Naive thymus-derived CD4-positive, alpha-beta T cell (primary cell): Measurements from ENCODE around the gene GEMIN7. TPM values are rescaled to one million over a fixed set of nuclear protein-coding genes. Genes with fewer than 3 reads are reported as not detected.

Source experiments
- ATAC-seq: fragments of 150-1000 bp; cut with Tn5 transposase; 2 replicates; pipeline ENCODE4 v1.10.0; 2021; ENCODE audit warnings: mild to moderate bottlenecking, moderate library complexity
- CTCF ChIA-PET: fragments of 350-600 bp; sonication (Branson Sonifier 250); formaldehyde crosslinking; loops from one replicate; lab custom pipeline; 2021; ENCODE audit warnings: antibody characterized with exemption; lab: Charles Lee
- POLR2A ChIA-PET: fragments of 350-600 bp; sonication (Branson Sonifier 250); formaldehyde crosslinking; loops from one replicate; lab custom pipeline; 2021; ENCODE audit warnings: antibody characterized with exemption, inconsistent platforms; lab: Charles Lee
- DNase-seq, 9 donors: peaks; one replicate each; pipeline versions ENCODE4 v3.0.0 to v3.0.0-alpha.2; 2020 to 2022; ENCODE audit warnings: mixed read lengths in 1 of 9
- H3K27ac ChIP-seq: one replicate; pipeline ENCODE4 v1.7.0; 2013; ENCODE audit warnings: mild to moderate bottlenecking, low read depth, low read length, moderate library complexity
- H3K27me3 ChIP-seq, 2 donors: one replicate each; pipeline ENCODE4 v1.7.0; 2013; ENCODE audit warnings: low read length in 2 of 2, mild to moderate bottlenecking in 2 of 2, moderate library complexity in 2 of 2; ENCODE audit not compliant: control insufficient read depth in 2 of 2, insufficient read depth in 2 of 2
- H3K36me3 ChIP-seq, 3 experiments: 1 replicate in 2 of 3; 2 replicates in 1 of 3; pipeline ENCODE4 v1.7.0; 2013; ENCODE audit warnings: low read length in 3 of 3, mild to moderate bottlenecking in 3 of 3, moderate library complexity in 1 of 3; ENCODE audit not compliant: insufficient read depth in 3 of 3, control insufficient read depth in 2 of 3
- H3K4me1 ChIP-seq, 2 donors: one replicate each; pipeline ENCODE4 v1.7.0; 2013; ENCODE audit warnings: low read length in 2 of 2, mild to moderate bottlenecking in 2 of 2, moderate library complexity in 1 of 2; ENCODE audit not compliant: control insufficient read depth in 2 of 2, insufficient read depth in 2 of 2
- H3K4me3 ChIP-seq: 2 replicates; pipeline ENCODE4 v1.7.0; 2013; ENCODE audit warnings: mild to moderate bottlenecking, low read length
- H3K9me3 ChIP-seq, 3 experiments: 1 replicate in 2 of 3; 2 replicates in 1 of 3; pipeline ENCODE4 v1.7.0; 2013; ENCODE audit warnings: low read length in 3 of 3; ENCODE audit not compliant: control insufficient read depth in 2 of 3
- H3K27ac Mint-ChIP-seq, 9 donors: one replicate each; pipeline ENCODE4 v1.8.0; 2020 to 2022; ENCODE audit warnings: mixed read lengths in 9 of 9, mild to moderate bottlenecking in 8 of 9, moderate library complexity in 5 of 9, inconsistent platforms in 2 of 9
- H3K27me3 Mint-ChIP-seq, 5 donors: one replicate each; pipeline ENCODE4 v1.8.0; 2021 to 2022; ENCODE audit warnings: mixed read lengths in 5 of 5, mild to moderate bottlenecking in 1 of 5
- H3K36me3 Mint-ChIP-seq, 5 donors: one replicate each; pipeline ENCODE4 v1.8.0; 2020 to 2022; ENCODE audit warnings: mixed read lengths in 5 of 5, mild to moderate bottlenecking in 3 of 5, inconsistent platforms in 1 of 5
- H3K4me1 Mint-ChIP-seq, 7 donors: one replicate each; pipeline ENCODE4 v1.8.0; 2020 to 2022; ENCODE audit warnings: mixed read lengths in 7 of 7, mild to moderate bottlenecking in 3 of 7, inconsistent platforms in 1 of 7
- H3K4me3 Mint-ChIP-seq, 10 donors: one replicate each; pipeline ENCODE4 v1.8.0; 2020 to 2022; ENCODE audit warnings: mild to moderate bottlenecking in 10 of 10, mixed read lengths in 10 of 10, moderate library complexity in 6 of 10, inconsistent platforms in 2 of 10
- H3K9me3 Mint-ChIP-seq, 11 donors: one replicate each; pipeline ENCODE4 v1.8.0; 2020 to 2022; ENCODE audit warnings: mixed read lengths in 11 of 11, mild to moderate bottlenecking in 4 of 11, inconsistent platforms in 1 of 11, moderate library complexity in 1 of 11
- intact Hi-C, 2 donors: fragments of 100-400 bp; cut with micrococcal nuclease; formaldehyde crosslinking; loops; one replicate each; pipeline ENCODE4 v1.15.1; 2023
- polyA plus RNA-seq, 2 donors: library from polyadenylated mRNA; unstranded; fragments of 300-500 nt; fragmentation: Illumina TruSeq; gene quantifications; one replicate each; pipeline ENCODE4 v1.2.3, GENCODE V29; 2021
- total RNA-seq, 6 experiments: library from RNA in 5 of 6; stranded (reverse) in 5 of 6; gene quantifications; 1 replicate in 5 of 6; 2 replicates in 1 of 6; pipeline ENCODE4 v1.2.3 and lab custom pipeline; 2021 to 2026

GEMIN7 gene
- total and polyA plus RNA-seq, 7 experiments from 2014 or later: 4.9 to 65.5 (median 18.7) TPM

DNA sequence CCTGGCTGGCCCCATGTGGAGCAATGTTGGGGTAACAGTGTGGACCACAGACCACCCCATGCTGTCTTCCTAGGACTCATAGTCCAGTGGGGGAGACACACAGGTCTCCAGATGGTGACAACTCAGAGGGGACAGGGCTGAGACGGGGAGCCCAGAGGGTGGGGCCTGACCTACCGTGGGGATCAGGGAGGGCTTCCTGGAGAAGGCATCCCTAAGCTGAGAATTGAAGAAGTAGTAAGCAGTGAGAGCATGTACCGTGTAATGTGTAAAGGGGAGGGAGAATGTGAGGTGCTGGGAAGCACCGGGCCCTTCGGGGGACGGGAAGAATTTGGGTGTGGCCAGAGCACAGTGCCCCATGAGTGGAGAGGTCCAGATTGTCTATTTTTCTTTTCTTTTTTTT lies 45.0 kb downstream of the GEMIN7 start:
- ATAC-seq: no peak

DNA sequence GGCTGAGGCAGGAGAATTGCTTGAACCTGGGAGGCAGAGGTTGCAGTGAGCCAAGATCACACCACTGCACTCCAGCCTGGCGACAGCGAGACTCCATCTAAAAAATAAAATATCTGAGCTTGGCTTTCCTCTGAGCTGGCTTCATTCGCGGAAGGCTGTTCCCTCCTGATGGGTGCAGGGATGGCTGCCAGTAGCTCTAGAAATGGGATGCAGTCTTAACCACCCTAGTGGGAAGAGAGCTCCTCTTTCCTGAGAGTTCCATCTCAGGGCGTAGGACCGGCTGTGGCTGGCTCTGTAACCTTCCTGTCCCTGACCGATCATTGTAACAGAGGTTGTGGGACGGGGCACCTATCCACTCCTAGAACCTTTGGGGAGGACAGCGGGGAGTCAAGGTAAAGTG lies 46.3 kb downstream of the GEMIN7 start:
- Mint-ChIP-seq H3K27me3 (no peaks in the 10 kb centered on the region), H3K4me3 (no peak overlapping the region), H3K4me1 (peaks cover 16 to 46% (median 31%) of the 10 kb centered on the region in 7 donors), H3K36me3 (no peaks in the 10 kb centered on the region), H3K27ac (no peak overlapping the region), H3K9me3 (no peaks in the 10 kb centered on the region)
- no peak for DNase-seq
- Histone ChIP-seq H3K36me3 (peaks cover 0 to 7% (median 0%) of the 10 kb centered on the region in 3 experiments), H3K4me1 (peaks cover 4 to 10% of the 10 kb centered on the region in 2 donors), H3K9me3 (no peaks in the 10 kb centered on the region), H3K4me3 (no peak overlapping the region), H3K27me3 (no peaks in the 10 kb centered on the region), H3K27ac (no peak overlapping the region)
- ChIA-PET CTCF (interaction anchor here (0.6 to 2.8 kb wide), 6 partner anchors 22 to 149 kb away, joined by 3 to 17 read pairs (median 3); no protein-coding TSS in a partner anchor), POLR2A (interaction anchor here (0.8 kb wide), 1 partner anchor 33 kb away, joined by 4 read pairs; the partner anchor contains the start of gene PPP1R37)
- no peak for ATAC-seq
- intact Hi-C loops: loop anchor here in 1 of 2 donors (5.0 kb wide), 1 partner anchor 33 kb away; the partner anchor contains the start of gene PPP1R37

More for the DNA sequence above, 45.0 kb downstream of the GEMIN7 start:
- no peak overlapping the region for H3K27ac ChIP-seq
- H3K9me3 ChIP-seq: no peaks in the 10 kb centered on the region
- Mint-ChIP-seq H3K9me3 (no peaks in the 10 kb centered on the region), H3K4me3 (no peak overlapping the region), H3K4me1 (peaks cover 16 to 58% (median 38%) of the 10 kb centered on the region in 7 donors), H3K36me3 (no peaks in the 10 kb centered on the region), H3K27me3 (no peaks in the 10 kb centered on the region), H3K27ac (peak overlapping the region in 4 of 9 donors; percentile 33 to 90 (median 68))
- no peaks in the 10 kb centered on the region for H3K27me3 ChIP-seq
- ChIA-PET CTCF (no interaction called here), POLR2A (interaction anchor here (1.0 kb wide), 1 partner anchor 11 kb away, joined by 3 read pairs; no protein-coding TSS in a partner anchor)
- peaks cover 4 to 16% of the 10 kb centered on the region in 2 donors for H3K4me1 ChIP-seq
- intact Hi-C loops: no loop called here
- H3K4me3 ChIP-seq: no peak overlapping the region
- DNase-seq: no peak
- peaks cover 0 to 6% (median 0%) of the 10 kb centered on the region in 3 experiments for H3K36me3 ChIP-seq

DNA sequence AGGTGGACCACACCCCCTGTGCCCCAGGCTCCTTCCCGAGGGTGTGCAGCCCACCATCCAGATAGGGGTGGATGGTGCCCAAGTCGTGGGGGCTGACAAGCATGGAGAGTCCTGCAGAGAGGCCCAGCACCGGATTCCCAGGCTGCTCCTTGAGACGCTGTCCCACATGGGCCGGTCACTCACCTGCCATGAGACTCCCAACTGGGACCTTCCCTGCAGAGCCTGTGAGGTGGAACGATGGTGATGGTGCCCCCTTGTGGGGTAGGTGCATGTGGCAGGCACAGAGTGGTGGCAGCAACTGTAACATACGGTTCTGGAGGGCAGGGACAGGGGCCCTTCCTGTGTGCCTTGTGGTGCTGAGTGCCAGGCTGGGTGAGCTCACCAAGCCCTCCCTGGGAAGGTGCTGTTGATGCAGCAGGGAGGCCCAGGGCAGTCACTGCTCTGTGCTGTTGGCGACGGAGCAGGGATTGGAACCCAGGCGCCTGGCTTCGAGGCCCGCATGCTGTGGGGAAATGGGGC lies 47.0 kb downstream of the GEMIN7 start:
- POLR2A ChIA-PET: no interaction called here
- intact Hi-C loops: loop anchor here (1.0 to 5.0 kb wide), 3 partner anchors 23 to 34 kb away; partner anchors contain the start of gene PPP1R37 (in 2 of the 2)

DNA sequence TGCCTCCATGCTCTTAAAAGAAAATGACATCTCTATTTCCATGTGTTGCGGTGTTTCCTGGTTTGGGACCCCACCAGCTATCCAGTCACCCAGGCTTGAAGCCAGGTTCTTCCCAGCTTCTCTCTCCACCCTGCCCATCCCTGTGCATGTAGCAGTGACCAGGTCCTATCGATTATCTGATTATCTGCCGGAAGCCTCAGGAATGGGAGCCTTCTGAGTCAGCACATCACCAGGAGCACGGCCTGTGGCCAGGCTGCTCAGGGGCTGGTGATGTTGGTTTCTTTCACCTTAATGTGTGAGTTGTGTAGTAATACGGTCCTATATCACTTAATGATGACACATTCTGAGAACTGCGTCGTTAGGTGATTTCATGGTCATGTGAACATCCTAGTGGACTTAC lies 47.6 kb downstream of the GEMIN7 start:
- intact Hi-C loops: loop anchor here (1.0 to 5.0 kb wide), 3 partner anchors 23 to 34 kb away; partner anchors contain the start of gene PPP1R37 (in 2 of the 2)
- CTCF ChIA-PET: interaction anchor here (0.7 to 2.8 kb wide), 5 partner anchors 8 to 352 kb away, joined by 3 to 17 read pairs (median 3); no protein-coding TSS in a partner anchor
- H3K4me3 Mint-ChIP-seq: peak overlapping the region in 1 of 10 donors; percentile 2

More for the DNA sequence above, 47.0 kb downstream of the GEMIN7 start:
- Mint-ChIP-seq H3K36me3 (no peaks in the 10 kb centered on the region), H3K4me1 (peaks cover 13 to 40% (median 27%) of the 10 kb centered on the region in 7 donors), H3K4me3 (no peak overlapping the region), H3K9me3 (no peaks in the 10 kb centered on the region), H3K27me3 (no peaks in the 10 kb centered on the region), H3K27ac (no peak overlapping the region)
- no peaks in the 10 kb centered on the region for H3K9me3 ChIP-seq
- H3K4me1 ChIP-seq: peaks cover 4 to 10% of the 10 kb centered on the region in 2 donors
- no peak overlapping the region for H3K4me3 ChIP-seq
- H3K36me3 ChIP-seq: peaks cover 0 to 7% (median 0%) of the 10 kb centered on the region in 3 experiments
- CTCF ChIA-PET: interaction anchor here (0.7 to 2.8 kb wide), 5 partner anchors 11 to 352 kb away, joined by 3 to 17 read pairs (median 3); no protein-coding TSS in a partner anchor
- no peak overlapping the region for H3K27ac ChIP-seq
- no peaks in the 10 kb centered on the region for H3K27me3 ChIP-seq
- DNase-seq (peak; percentile 37 to 74 (median 58)), ATAC-seq (peak; percentile 93)

DNA sequence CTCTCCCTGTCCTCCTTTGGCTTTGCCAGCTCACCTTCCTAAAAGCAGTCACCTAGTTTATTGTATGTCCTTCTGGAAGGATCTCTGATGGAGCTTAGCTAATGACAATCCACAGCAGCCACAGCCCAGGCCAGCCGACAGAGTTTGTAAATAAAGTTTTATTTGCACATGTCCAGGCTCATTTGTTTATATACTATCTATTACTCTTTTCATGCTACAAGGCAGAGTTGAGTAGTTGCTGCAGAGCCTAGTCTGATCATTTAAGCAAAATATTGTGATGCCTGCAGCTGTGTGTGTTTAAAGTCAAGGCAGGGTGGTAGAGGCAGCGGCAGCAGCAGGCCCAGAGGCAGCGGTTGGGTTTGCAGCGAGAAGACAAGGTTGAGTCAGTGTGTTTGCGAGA lies 49.1 kb downstream of the GEMIN7 start:
- no peak overlapping the region for H3K4me3 ChIP-seq
- no peaks in the 10 kb centered on the region for H3K27me3 ChIP-seq
- intact Hi-C loops: loop anchor here in 1 of 2 donors (5.0 kb wide), 1 partner anchor 36 kb away; the partner anchor contains the start of gene PPP1R37
- peaks cover 0 to 4% of the 10 kb centered on the region in 2 donors for H3K4me1 ChIP-seq
- peaks cover 0 to 7% (median 0%) of the 10 kb centered on the region in 3 experiments for H3K36me3 ChIP-seq
- ATAC-seq: no peak
- Mint-ChIP-seq H3K36me3 (no peaks in the 10 kb centered on the region), H3K9me3 (no peaks in the 10 kb centered on the region), H3K27ac (no peak overlapping the region), H3K27me3 (no peaks in the 10 kb centered on the region), H3K4me3 (no peak overlapping the region), H3K4me1 (peaks cover 5 to 26% (median 13%) of the 10 kb centered on the region in 7 donors)
- ChIA-PET CTCF (no interaction called here), POLR2A (no interaction called here)
- no peaks in the 10 kb centered on the region for H3K9me3 ChIP-seq
- no peak overlapping the region for H3K27ac ChIP-seq
- no peak for DNase-seq

More for the DNA sequence above, 47.6 kb downstream of the GEMIN7 start:
- no peaks in the 10 kb centered on the region for H3K27me3 Mint-ChIP-seq
- DNase-seq: no peak
- H3K36me3 Mint-ChIP-seq: no peaks in the 10 kb centered on the region
- no peak overlapping the region for H3K27ac Mint-ChIP-seq
- Histone ChIP-seq H3K36me3 (peaks cover 0 to 7% (median 0%) of the 10 kb centered on the region in 3 experiments), H3K27ac (no peak overlapping the region), H3K9me3 (no peaks in the 10 kb centered on the region), H3K4me1 (peaks cover 4% of the 10 kb centered on the region in 2 donors), H3K27me3 (no peaks in the 10 kb centered on the region), H3K4me3 (no peak overlapping the region)
- peaks cover 7 to 35% (median 21%) of the 10 kb centered on the region in 7 donors for H3K4me1 Mint-ChIP-seq
- no peak for ATAC-seq
- POLR2A ChIA-PET: no interaction called here
- no peaks in the 10 kb centered on the region for H3K9me3 Mint-ChIP-seq

DNA sequence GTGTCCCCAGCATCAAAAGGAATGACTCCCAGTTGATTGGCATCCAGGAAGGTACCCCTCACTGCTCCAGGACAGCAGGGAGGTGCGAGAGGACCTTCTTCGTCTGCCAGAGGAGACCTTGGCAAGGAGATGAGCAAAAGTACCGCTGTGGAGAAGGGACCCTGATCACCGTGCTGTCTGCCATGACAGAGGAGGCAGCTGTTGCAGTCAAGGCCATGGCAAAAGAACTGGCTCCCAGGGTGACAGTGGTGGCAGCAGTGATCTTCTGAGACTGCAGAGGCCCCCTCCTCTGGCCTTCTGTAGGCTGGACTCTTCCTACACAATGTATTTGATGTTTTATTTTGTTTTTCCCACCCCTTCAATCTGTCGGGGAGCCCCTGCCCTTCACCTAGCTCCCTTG lies 49.7 kb downstream of the GEMIN7 start:
- no peak for DNase-seq
- ChIA-PET CTCF (no interaction called here), POLR2A (no interaction called here)
- Mint-ChIP-seq H3K4me3 (no peak overlapping the region), H3K4me1 (peaks cover 5 to 24% (median 10%) of the 10 kb centered on the region in 7 donors), H3K27me3 (no peaks in the 10 kb centered on the region), H3K36me3 (no peaks in the 10 kb centered on the region), H3K9me3 (no peaks in the 10 kb centered on the region), H3K27ac (no peak overlapping the region)
- H3K4me1 ChIP-seq: peaks cover 0 to 4% of the 10 kb centered on the region in 2 donors
- H3K36me3 ChIP-seq: peaks cover 0 to 7% (median 0%) of the 10 kb centered on the region in 3 experiments
- no peak overlapping the region for H3K4me3 ChIP-seq
- intact Hi-C loops: loop anchor here in 1 of 2 donors (5.0 kb wide), 1 partner anchor 37 kb away; the partner anchor contains the start of gene PPP1R37
- H3K27ac ChIP-seq: no peak overlapping the region
- no peaks in the 10 kb centered on the region for H3K27me3 ChIP-seq
- no peaks in the 10 kb centered on the region for H3K9me3 ChIP-seq
- no peak for ATAC-seq
